HepG2 (cell line): ENCODE measurements around the gene ZSCAN32. TPM values are rescaled to one million over a fixed set of nuclear protein-coding genes. Genes with fewer than 3 reads are reported as not detected.

Experiments
- ATAC-seq: fragments of 200-7000 bp; cut with Tn5 transposase; 3 replicates; pipeline ENCODE4 v1.9.1; 2020; ENCODE audit warnings: mild to moderate bottlenecking, moderate library complexity
- BruUV-seq: library from RNA; stranded (reverse); fragments of 400-500 nt; replicated peaks from 2 replicates; lab custom pipeline; 2021; lab: Mats Ljungman, UMichigan
- CTCF ChIA-PET: fragments of 300-600 bp; formaldehyde crosslinking; extraction: SDS; loops from one replicate; lab custom pipeline; 2021; ENCODE audit warnings: low total read pairs, inconsistent platforms, low intra/inter-chr PET ratio; lab: Yijun Ruan, JAX
- POLR2A ChIA-PET: fragments of 350-600 bp; sonication (Branson Sonifier 250); formaldehyde crosslinking; loops from one replicate; lab custom pipeline; 2020; ENCODE audit warnings: antibody characterized with exemption, inconsistent platforms; lab: Yijun Ruan, JAX
- DNase-seq: peaks from one replicate; pipeline ENCODE4 v3.0.0-alpha.2; 2015; ENCODE audit warnings: low spot score
- FAIRE-seq: peaks from 3 replicates; lab custom pipeline; 2011; peaks lifted over from hg19 to GRCh38; lab: Jason Lieb, UNC
- H2AFZ ChIP-seq: one replicate; pipeline ENCODE4 v1.6.1; 2011; ENCODE audit warnings: low read length, inconsistent platforms
- H3K27ac ChIP-seq: fragments of 300-600 bp; 3 replicates; pipeline ENCODE4 v1.8.0; 2011; ENCODE audit warnings: mixed run types, mild to moderate bottlenecking, mixed read lengths, low read length, inconsistent platforms; ENCODE audit not compliant: insufficient read depth; ENCODE audit errors: extremely low read length
- H3K27me3 ChIP-seq, 2 experiments: fragments of 200-600 bp in 1 of 2; 2 replicates in 1 of 2; 3 replicates in 1 of 2; pipeline versions ENCODE4 v1.6.0 to v1.8.0; 2011; ENCODE audit warnings: low read length in 2 of 2, mild to moderate bottlenecking in 2 of 2, moderate library complexity in 2 of 2, inconsistent platforms in 1 of 2; ENCODE audit not compliant: insufficient read depth in 2 of 2, control insufficient read depth in 1 of 2
- H3K36me3 ChIP-seq, 2 experiments: fragments of 200-600 bp in 1 of 2; replicated peaks in 1 of 2; 2 replicates in 1 of 2; 3 replicates in 1 of 2; pipeline versions ENCODE4 v1.5.1 to v1.8.0; 2011; ENCODE audit warnings: low read length in 2 of 2, inconsistent platforms in 1 of 2; ENCODE audit not compliant: insufficient read depth in 2 of 2, control insufficient read depth in 1 of 2
- H3K4me1 ChIP-seq: 2 replicates; pipeline ENCODE4 v1.5.1; 2012; ENCODE audit warnings: low read length, inconsistent platforms; ENCODE audit not compliant: insufficient read depth
- H3K4me2 ChIP-seq: 2 replicates; pipeline ENCODE4 v1.6.0; 2011; ENCODE audit warnings: low read depth, low read length, inconsistent platforms
- H3K4me3 ChIP-seq, 3 experiments: fragments of 200-600 bp in 1 of 3; sonication (generic), shearing (Covaris generic) in 1 of 3; replicated peaks in 1 of 3; 2 replicates each; pipeline ENCODE4 v1.5.1; 2011 to 2016; ENCODE audit warnings: low read length in 3 of 3, inconsistent platforms in 2 of 3, low read depth in 2 of 3, mild to moderate bottlenecking in 2 of 3, control low read depth in 1 of 3, mixed read lengths in 1 of 3; ENCODE audit not compliant: insufficient read depth in 1 of 3
- H3K79me2 ChIP-seq: one replicate; pipeline ENCODE4 v1.6.1; 2011; ENCODE audit warnings: low read length, inconsistent platforms; ENCODE audit not compliant: insufficient read depth
- H3K9ac ChIP-seq: 2 replicates; pipeline ENCODE4 v1.6.0; 2011; ENCODE audit warnings: mild to moderate bottlenecking, low read depth, low read length, inconsistent platforms; ENCODE audit not compliant: insufficient read depth
- H3K9me3 ChIP-seq: 2 replicates; pipeline ENCODE4 v1.5.1; 2012; ENCODE audit warnings: mild to moderate bottlenecking, low read length
- H4K20me1 ChIP-seq: 2 replicates; pipeline ENCODE4 v1.6.0; 2011; ENCODE audit warnings: inconsistent platforms, mild to moderate bottlenecking, low read length, moderate library complexity; ENCODE audit not compliant: insufficient read depth
- DNMT1 ChIP-seq: sonication (generic); formaldehyde crosslinking; IDR thresholded peaks from 2 replicates; pipeline ENCODE4 v1.5.1; 2020; ENCODE audit warnings: mild to moderate bottlenecking, missing genetic modification reagents
- GMEB1 ChIP-seq: sonication (generic); formaldehyde crosslinking; IDR thresholded peaks from 2 replicates; pipeline ENCODE4 v1.5.1; 2020; ENCODE audit warnings: missing genetic modification reagents, mild to moderate bottlenecking, borderline replicate concordance
- KDM5B ChIP-seq: sonication (generic); formaldehyde crosslinking; IDR thresholded peaks from 2 replicates; pipeline ENCODE4 v1.4.0; 2020; ENCODE audit warnings: missing genetic modification reagents, mild to moderate bottlenecking, borderline replicate concordance
- MAFF ChIP-seq: IDR thresholded peaks from 2 replicates; pipeline ENCODE4 v1.6.1; 2011; ENCODE audit warnings: low read depth, low read length, improper control_type of control experiment
- MAFK ChIP-seq, 2 experiments: IDR thresholded peaks in 1 of 2; conservative IDR thresholded peaks in 1 of 2; 2 replicates each; pipeline ENCODE4 v1.6.1; 2011; ENCODE audit warnings: improper control_type of control experiment in 2 of 2, low read length in 2 of 2
- NR0B2 ChIP-seq: sonication (generic); formaldehyde crosslinking; IDR thresholded peaks from 2 replicates; pipeline ENCODE4 v1.4.0; 2020; ENCODE audit warnings: mild to moderate bottlenecking, missing genetic modification reagents
- ONECUT2 ChIP-seq: sonication (generic); formaldehyde crosslinking; IDR thresholded peaks from 2 replicates; pipeline ENCODE4 v1.4.0; 2020; ENCODE audit warnings: missing genetic modification reagents
- PRDM10 ChIP-seq: sonication (generic); formaldehyde crosslinking; IDR thresholded peaks from 2 replicates; pipeline ENCODE4 v1.4.0; 2020; ENCODE audit warnings: low read depth, missing genetic modification reagents
- ZBTB21 ChIP-seq: sonication (generic); formaldehyde crosslinking; IDR thresholded peaks from 2 replicates; pipeline ENCODE4 v1.4.0; 2020; ENCODE audit warnings: missing genetic modification reagents
- ZKSCAN1 ChIP-seq: fragments of 150-350 bp; IDR thresholded peaks from 2 replicates; pipeline ENCODE4 v1.6.1; 2014; ENCODE audit warnings: low read length
- WGBS: methylation state at CpG from one replicate; pipeline ENCODE4 v1.1.6; 2017; ENCODE audit warnings: low lambda C conversion rate; 5-methylcytosine and 5-hydroxymethylcytosine counted together
- in situ Hi-C: cut with HindIII; loops from 2 replicates; pipeline ENCODE4 v1.10.0; 2017; ENCODE audit warnings: low pct_unique_long_range_greater_than_20kb; ENCODE audit not compliant: extremely low pct_ligation_motif_present
- intact Hi-C: fragments of 100-400 bp; cut with micrococcal nuclease; formaldehyde crosslinking; loops from one replicate; pipeline ENCODE4 v1.10.0; 2022; ENCODE audit not compliant: unreplicated experiment
- polyA plus RNA-seq, 8 experiments: library from polyadenylated mRNA; depleted of rRNA in 3 of 8; stranded (reverse) in 7 of 8; unstranded in 1 of 8; fragments of >200 nt; fragmentation: Illumina TruSeq in 4 of 8; extraction: Trizol in 4 of 8; gene quantifications; 2 replicates each; pipeline versions ENCODE4 v1.2.1 to v1.2.3, GENCODE V29; 2011 to 2016; ENCODE audit warnings: low read depth in 4 of 8, missing spikeins in 1 of 8, mixed read lengths in 1 of 8; ENCODE audit not compliant: insufficient read depth in 1 of 8
- total RNA-seq, 5 experiments: library from RNA; depleted of rRNA; stranded (reverse); fragments of >200 nt; fragmentation: Illumina TruSeq; extraction: Trizol; gene quantifications; 2 replicates each; pipeline ENCODE4 v1.2.3, GENCODE V29; 2016; ENCODE audit warnings: low read depth in 1 of 5

ZSCAN32 gene
- total and polyA plus RNA-seq, 2 of the 13 experiments (the other 11 are each of a cell fraction or from before 2014, with no cell fraction given), result 10.7 to 12.8 TPM

GRCh38 chr16:3369073-3369472 lies 31.7 kb downstream of the ZSCAN32 start:
- FAIRE-seq, result no peak

GRCh38 chr16:3364774-3365427 lies 35.9 kb downstream of the ZSCAN32 start:
- no peaks in the 10 kb centered on the region for H4K20me1 ChIP-seq
- H3K9ac ChIP-seq, result peak overlapping the region; percentile 94
- H3K4me1 ChIP-seq, result peaks cover 20% of the 10 kb centered on the region
- peak overlapping the region; percentile 81 for H3K4me2 ChIP-seq
- intact Hi-C loops (loop anchor here (1.0 kb wide), 1 partner anchor 83 kb away; no protein-coding TSS in a partner anchor), in situ Hi-C loops (no loop called here)
- CTCF ChIA-PET, result interaction anchor here (0.7 to 1.3 kb wide), 3 partner anchors 98 to 136 kb away, joined by 3 read pairs; partner anchors contain the start of gene CLUAP1
- peaks cover 6% of the 10 kb centered on the region for H3K79me2 ChIP-seq
- peak; percentile 86 for FAIRE-seq
- no peaks in the 10 kb centered on the region for H3K9me3 ChIP-seq
- DNase-seq, result peak; percentile 94
- H3K27ac ChIP-seq, result peak overlapping the region; percentile 93
- H2AFZ ChIP-seq, result peak overlapping the region; percentile 29
- BruUV-seq, result no TSS peak
- POLR2A ChIA-PET, result interaction anchor here (0.7 to 3.0 kb wide), 15 partner anchors 9 to 214 kb away, joined by 3 to 28 read pairs (median 4); partner anchors contain the start of genes CLUAP1, NAA60, OR2C1 and ZNF174
- ATAC-seq, result peak; percentile 87
- H3K4me3 ChIP-seq, result peak overlapping the region; percentile 74 to 79 (median 75); a peak in 5 of 6 replicates
- WGBS, result 43% methylated on average over 26 of the region's 42 CpGs
- H3K27me3 ChIP-seq, result peaks cover 0 to 13% of the 10 kb centered on the region in 2 experiments; a peak in 2 of 5 replicates
- no peaks in the 10 kb centered on the region for H3K36me3 ChIP-seq
- TF ChIP-seq ZKSCAN1 (no peak), DNMT1 (CRISPR knock-in tag) (no peak), NR0B2 (CRISPR knock-in tag) (no peak), ZBTB21 (peak; percentile 59; the same call in 1 of the 2 replicates), KDM5B (no peak), GMEB1 (CRISPR knock-in tag) (peak; percentile 94), PRDM10 (CRISPR knock-in tag) (0 out of 2 replicates have a peak, but pooled peaks have one; percentile 25)

More at GRCh38 chr16:3369073-3369472, 31.7 kb downstream of the ZSCAN32 start:
- peak; percentile 64 to 79 for TF ChIP-seq MAFK (conservative IDR thresholded peaks at IDR 0.05 in 1 of 2, IDR thresholded peaks at IDR 0.05 in 1 of 2; ENCODE audit: low read length in 2 of 2)
- no peak for TF ChIP-seq ONECUT2 (CRISPR knock-in tag)
- peak; percentile 50 for TF ChIP-seq MAFF
- no peak overlapping the region for H3K9ac ChIP-seq
- H3K27ac ChIP-seq, result no peak overlapping the region
- ChIA-PET POLR2A (no interaction called here), CTCF (no interaction called here)
- no peak overlapping the region for H3K4me2 ChIP-seq
- no peak overlapping the region for H2AFZ ChIP-seq
- in situ Hi-C loops (no loop called here), intact Hi-C loops (no loop called here)
- H3K79me2 ChIP-seq, result peaks cover 6% of the 10 kb centered on the region
- no peak for DNase-seq
- H4K20me1 ChIP-seq, result no peaks in the 10 kb centered on the region
- H3K4me3 ChIP-seq, result no peak overlapping the region
- ATAC-seq, result no peak
- peaks cover 16% of the 10 kb centered on the region for H3K4me1 ChIP-seq
- no TSS peak for BruUV-seq
- H3K9me3 ChIP-seq, result no peaks in the 10 kb centered on the region
- 77% methylated on average over 11 of the region's 11 CpGs for WGBS
- H3K27me3 ChIP-seq, result no peaks in the 10 kb centered on the region; a peak in 1 of 5 replicates
- H3K36me3 ChIP-seq, result no peaks in the 10 kb centered on the region
